GM19372 (cell line): ENCODE measurements around the gene WRNIP1.

ENCODE experiments used
- ATAC-seq: cut with Tn5 transposase; IDR thresholded peaks from one replicate; pipeline ENCODE4 v1.9.1; 2021; ENCODE audit warnings: mild to moderate bottlenecking, low read depth, moderate library complexity; ENCODE audit not compliant: unreplicated experiment

Gene WRNIP1

GRCh38 chr6:2739335-2739734, 25.9 kb upstream of the WRNIP1 start:
- no peak for ATAC-seq

- ATAC-seq: no peak
Measured at GRCh38 chr6:2740581-2740980, 24.6 kb upstream of the WRNIP1 start.

GRCh38 chr6:2741756-2742155, 23.4 kb upstream of the WRNIP1 start:
- ATAC-seq: no peak

- ATAC-seq: no peak
Measured at GRCh38 chr6:2743280-2744208, 21.6 kb upstream of the WRNIP1 start.

- no peak for ATAC-seq
Measured at GRCh38 chr6:2744209-2744771, 20.9 kb upstream of the WRNIP1 start.

DNA sequence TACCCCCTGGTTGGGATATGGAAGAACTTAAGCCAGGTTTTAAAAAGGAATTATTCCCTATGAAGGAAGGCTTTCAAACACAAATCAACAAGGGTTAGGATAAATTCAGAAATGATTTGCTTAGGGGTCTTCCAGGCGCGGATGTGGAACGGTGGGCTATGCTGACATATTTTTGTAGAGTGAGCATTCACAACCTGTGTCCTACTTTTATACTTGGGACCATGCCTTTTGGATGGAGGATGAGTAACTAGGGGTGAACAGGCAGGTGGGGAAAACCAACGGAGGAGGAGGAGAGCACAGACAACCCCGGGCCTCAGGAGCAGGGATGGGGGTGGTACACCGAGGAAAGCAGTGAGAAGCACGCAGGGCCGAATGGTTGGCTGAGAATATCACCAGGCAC, 20.4 kb upstream of the WRNIP1 start:
- no peak for ATAC-seq

- ATAC-seq: no peak
Measured at GRCh38 chr6:2745246-2745645, 19.9 kb upstream of the WRNIP1 start.

DNA sequence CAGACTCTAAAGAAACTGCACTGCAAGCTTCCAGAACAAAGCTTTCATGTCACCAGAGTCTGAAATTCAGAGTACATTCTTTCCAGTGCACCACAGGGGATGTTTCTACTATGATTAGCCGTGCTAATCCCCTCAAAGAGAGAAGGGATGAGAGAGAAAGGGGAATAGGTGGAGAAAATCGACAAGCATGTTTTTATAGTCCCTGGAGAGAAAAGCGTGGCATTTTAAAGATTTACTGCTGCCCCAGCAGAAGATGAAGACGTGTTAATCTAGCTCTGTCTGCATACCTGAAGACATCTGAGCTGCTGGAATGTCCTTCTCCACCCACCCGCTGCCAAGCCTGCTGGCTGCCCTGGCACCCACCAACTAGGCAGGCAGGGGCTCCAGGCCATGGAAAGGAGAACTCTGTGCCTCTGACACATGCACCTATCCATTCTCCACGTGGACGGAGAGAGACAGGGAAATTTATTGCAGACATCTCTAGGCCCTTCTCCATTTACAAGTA, 18.6 kb upstream of the WRNIP1 start:
- no peak for ATAC-seq

DNA sequence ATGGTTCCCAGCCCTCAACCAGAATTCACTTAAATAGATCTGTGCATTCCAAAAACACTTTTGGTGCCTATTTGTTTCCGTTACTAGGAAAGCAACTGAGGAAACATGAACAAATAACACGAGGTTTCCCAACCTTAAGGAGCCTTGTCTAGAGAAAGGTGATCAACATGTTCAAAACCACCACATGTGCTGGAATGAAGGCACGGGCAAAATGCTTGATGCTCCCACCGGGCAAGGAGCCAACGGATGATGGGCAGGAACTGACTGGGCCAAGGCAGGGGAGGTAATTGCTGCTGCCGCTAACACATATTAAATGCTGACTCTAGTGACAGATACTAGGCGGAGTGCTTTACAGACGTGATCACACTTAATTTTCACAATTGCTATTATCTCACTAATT, 17.0 kb upstream of the WRNIP1 start:
- ATAC-seq: no peak

GRCh38 chr6:2749969-2750600, 15.1 kb upstream of the WRNIP1 start:
- ATAC-seq: no peak

DNA sequence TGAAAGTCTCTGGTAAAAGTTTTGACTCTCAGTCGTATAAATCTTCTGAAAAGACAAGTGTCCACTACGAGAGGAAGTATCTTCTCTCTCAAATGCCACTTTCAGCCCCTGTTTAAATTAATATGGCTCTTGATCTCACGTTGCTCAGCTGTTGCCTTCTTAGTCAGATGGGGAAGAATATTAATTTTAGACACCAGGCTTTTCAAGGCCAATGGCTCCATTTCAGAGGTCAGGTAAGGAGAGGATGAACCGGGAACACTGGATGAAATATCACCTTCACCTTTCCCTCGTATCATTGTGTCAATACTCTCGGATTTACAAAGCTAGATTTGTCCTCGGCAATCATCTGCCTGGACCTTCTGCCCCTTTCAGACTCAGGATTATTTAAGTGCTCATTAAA, 14.4 kb upstream of the WRNIP1 start, which contains the start of gene MYLK4:
Gene MYLK4 (minus strand): TSS at position 91 of the 400 bp plus-strand sequence. CDS start 1,628 bp downstream, outside the sequence.
- ATAC-seq: no peak

DNA sequence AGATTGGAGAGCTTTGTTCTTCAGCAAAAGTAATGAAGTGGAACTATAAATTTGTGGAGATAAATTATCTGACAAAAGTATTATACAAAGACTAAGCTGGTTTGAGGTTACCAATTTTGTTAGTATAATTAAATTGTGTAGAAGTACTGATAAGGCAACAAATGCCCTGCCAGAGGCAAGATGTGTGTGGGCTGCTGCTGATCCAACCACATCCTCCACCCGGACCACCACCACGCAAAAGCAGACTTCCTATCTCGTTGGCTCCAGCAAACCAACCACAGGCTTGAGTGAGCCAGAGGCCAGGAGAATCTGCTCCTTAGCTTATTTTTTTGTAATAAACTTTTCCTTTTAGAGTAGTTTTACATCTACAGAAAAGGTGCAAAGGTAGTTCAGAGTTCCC, 13.3 kb upstream of the WRNIP1 start:
- ATAC-seq: no peak

DNA sequence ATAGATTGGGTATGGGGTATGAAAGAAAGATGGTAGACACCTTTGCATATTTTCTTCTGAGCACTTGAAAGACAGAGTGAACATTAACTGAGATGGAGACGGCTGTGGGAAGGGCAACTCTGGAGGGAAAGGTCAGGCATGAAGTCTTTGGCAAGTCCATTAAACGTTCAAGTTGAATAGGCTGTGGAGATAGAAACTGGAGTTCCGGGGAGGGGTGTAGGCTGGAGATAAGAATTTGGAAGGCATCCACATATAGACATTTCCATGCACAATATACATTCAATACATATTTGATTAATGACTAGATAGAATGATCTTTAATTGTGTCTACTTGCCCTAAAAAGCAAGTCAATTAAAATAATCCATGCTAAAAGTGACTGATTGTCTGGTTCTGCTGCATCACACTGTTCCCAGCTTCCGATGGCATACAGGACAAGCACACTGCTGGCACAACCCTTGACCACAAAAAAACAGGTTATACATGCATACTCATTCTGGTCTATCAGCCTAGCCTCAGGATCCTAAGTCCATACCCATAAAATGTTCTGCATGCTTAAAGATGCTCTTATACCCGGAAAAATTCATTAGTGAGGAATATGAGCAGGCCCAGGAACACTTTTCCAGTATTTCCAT, 12.6 kb upstream of the WRNIP1 start:
- ATAC-seq: no peak

DNA sequence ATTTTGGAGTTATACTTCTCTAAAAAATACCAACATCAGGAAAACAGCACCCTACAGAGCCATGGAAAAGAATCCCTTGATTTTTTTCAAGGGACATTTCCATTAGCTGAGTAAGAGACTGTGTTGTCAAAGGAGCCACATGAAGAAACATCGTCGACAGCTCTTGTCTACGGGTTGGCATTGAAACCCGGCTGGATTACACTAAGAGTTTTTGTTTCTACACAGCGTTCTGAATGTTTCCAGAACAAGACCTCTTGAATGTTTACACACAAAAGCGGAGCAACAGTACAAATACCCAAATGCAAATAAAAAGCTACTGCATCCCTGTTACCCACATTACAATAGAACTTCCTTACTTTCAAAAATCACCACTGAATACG, 12.1 kb upstream of the WRNIP1 start:
- ATAC-seq: no peak

DNA sequence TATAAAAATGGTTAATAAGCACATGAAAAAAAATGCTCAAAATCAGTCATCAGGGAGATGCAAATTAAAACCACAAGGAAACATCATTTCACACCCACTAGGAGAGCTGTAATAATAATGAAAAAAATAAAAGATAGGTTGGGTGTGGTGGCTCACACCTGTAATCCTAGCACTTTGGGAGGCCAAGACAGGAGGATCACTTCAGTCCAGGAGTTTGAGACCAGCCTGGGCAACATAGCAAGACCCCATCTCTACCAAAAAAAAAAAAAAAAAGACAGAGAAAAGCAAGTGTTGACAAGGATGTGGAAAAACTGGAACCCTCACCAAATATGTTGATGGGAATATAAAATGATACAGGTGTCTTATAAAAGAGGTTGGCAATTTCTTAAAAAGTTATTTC, 11.4 kb upstream of the WRNIP1 start:
- no peak for ATAC-seq

GRCh38 chr6:2754393-2754792, 10.8 kb upstream of the WRNIP1 start:
- no peak for ATAC-seq

DNA sequence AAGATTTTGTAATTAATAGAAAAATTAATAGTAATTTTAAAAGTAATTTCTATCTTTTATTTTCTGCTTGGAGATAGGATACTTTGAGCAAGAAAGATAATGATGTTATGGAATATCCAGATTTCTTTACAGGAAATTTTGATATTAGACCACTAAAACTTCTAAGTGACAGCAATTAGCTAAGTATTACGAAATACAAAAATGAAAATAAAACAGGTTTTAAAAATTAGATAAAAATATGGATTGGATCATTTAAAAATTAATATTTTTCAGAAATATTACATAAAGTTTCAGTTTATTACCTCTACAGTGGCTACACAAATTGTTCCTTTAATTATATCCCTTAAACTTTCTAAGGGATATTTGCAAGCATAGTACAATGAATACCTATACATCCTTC, 10.3 kb upstream of the WRNIP1 start:
- ATAC-seq: no peak

GRCh38 chr6:2755456-2755855, 9.7 kb upstream of the WRNIP1 start:
- ATAC-seq: no peak

DNA sequence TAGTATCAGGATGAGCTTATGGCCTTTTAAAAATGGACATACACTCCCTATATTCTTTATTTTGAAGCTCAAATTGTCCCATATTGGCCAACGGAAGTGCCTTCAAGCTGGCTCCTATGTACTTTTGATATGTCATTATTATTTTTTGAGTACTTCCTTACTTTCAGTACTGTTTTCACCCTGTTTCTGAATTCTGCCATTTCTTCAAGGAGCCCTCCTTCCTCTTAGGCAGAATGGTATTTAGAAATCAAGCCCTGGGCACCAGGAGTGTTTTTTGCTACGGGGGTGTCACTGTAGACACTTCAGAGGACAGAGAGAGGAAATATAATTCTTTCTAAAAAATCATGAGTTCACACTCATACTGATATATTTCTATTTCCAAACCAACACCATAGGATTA, 9.0 kb upstream of the WRNIP1 start:
- ATAC-seq: no peak

- no peak for ATAC-seq
Measured at GRCh38 chr6:2756687-2757224, 8.4 kb upstream of the WRNIP1 start.

- ATAC-seq: no peak
Measured at GRCh38 chr6:2758980-2759379, 6.2 kb upstream of the WRNIP1 start.
